ENCODE results near the gene CDK13.

Gene CDK13

DNA sequence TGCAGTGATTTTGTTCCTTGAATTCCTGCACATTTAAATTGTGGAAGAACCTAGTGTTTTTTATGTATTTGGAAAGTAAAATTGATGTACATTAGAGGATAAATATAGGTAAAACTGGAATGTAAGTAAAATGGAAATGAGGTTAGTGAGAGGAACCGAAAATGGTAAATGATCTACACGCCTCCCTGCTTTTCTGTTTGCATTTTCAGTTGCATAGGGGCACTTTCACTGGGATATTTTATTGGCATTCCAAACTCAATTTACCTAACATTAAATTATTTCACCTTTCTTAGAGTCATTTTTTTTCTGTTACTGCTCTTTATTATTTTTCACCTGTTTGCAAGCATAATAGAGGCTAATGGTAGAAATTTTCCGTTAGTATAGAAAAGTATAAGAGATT, 8.0 kb downstream of the CDK13 start:
- TF ChIP-seq, protein P1, sequence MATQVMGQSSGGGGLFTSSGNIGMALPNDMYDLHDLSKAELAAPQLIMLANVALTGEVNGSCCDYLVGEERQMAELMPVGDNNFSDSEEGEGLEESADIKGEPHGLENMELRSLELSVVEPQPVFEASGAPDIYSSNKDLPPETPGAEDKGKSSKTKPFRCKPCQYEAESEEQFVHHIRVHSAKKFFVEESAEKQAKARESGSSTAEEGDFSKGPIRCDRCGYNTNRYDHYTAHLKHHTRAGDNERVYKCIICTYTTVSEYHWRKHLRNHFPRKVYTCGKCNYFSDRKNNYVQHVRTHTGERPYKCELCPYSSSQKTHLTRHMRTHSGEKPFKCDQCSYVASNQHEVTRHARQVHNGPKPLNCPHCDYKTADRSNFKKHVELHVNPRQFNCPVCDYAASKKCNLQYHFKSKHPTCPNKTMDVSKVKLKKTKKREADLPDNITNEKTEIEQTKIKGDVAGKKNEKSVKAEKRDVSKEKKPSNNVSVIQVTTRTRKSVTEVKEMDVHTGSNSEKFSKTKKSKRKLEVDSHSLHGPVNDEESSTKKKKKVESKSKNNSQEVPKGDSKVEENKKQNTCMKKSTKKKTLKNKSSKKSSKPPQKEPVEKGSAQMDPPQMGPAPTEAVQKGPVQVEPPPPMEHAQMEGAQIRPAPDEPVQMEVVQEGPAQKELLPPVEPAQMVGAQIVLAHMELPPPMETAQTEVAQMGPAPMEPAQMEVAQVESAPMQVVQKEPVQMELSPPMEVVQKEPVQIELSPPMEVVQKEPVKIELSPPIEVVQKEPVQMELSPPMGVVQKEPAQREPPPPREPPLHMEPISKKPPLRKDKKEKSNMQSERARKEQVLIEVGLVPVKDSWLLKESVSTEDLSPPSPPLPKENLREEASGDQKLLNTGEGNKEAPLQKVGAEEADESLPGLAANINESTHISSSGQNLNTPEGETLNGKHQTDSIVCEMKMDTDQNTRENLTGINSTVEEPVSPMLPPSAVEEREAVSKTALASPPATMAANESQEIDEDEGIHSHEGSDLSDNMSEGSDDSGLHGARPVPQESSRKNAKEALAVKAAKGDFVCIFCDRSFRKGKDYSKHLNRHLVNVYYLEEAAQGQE (IDR thresholded peaks at IDR 0.05; ENCODE audit: low read depth): no peak
- TF ChIP-seq YY1 (IDR thresholded peaks at IDR 0.05; ENCODE audit: low read depth): no peak
- TF ChIP-seq TCF12 (IDR thresholded peaks at IDR 0.05; ENCODE audit: low read depth): no peak
- TF ChIP-seq CREB1 (IDR thresholded peaks at IDR 0.05; ENCODE audit: low read depth): no peak
- TF ChIP-seq, protein P2, sequence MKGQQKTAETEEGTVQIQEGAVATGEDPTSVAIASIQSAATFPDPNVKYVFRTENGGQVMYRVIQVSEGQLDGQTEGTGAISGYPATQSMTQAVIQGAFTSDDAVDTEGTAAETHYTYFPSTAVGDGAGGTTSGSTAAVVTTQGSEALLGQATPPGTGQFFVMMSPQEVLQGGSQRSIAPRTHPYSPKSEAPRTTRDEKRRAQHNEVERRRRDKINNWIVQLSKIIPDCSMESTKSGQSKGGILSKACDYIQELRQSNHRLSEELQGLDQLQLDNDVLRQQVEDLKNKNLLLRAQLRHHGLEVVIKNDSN (IDR thresholded peaks at IDR 0.05): no peak

GRCh38 chr7:39967406-39968161, 17.5 kb downstream of the CDK13 start:
- TF ChIP-seq, protein P1 (IDR thresholded peaks at IDR 0.05; ENCODE audit: low read depth): no peak
- TF ChIP-seq CREB1 (IDR thresholded peaks at IDR 0.05; ENCODE audit: low read depth): no peak
- TF ChIP-seq EGR1 (IDR thresholded peaks at IDR 0.05): no peak
- no peak for TF ChIP-seq ZBTB7A (IDR thresholded peaks at IDR 0.05; ENCODE audit: low read depth)
- no peak for TF ChIP-seq TEAD4 (IDR thresholded peaks at IDR 0.05)
- TF ChIP-seq, protein P2 (IDR thresholded peaks at IDR 0.05): no peak
- no peak for TF ChIP-seq CEBPB (IDR thresholded peaks at IDR 0.05)
- no peak for TF ChIP-seq YY1 (IDR thresholded peaks at IDR 0.05; ENCODE audit: low read depth)
- no peak for TF ChIP-seq FOXM1 (IDR thresholded peaks at IDR 0.05; ENCODE audit: borderline replicate concordance, low read depth)
- TF ChIP-seq, protein P3, sequence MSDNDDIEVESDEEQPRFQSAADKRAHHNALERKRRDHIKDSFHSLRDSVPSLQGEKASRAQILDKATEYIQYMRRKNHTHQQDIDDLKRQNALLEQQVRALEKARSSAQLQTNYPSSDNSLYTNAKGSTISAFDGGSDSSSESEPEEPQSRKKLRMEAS (IDR thresholded peaks at IDR 0.05): no peak
- TF ChIP-seq NFIC (IDR thresholded peaks at IDR 0.05): no peak
- no peak for TF ChIP-seq EP300 (IDR thresholded peaks at IDR 0.05; ENCODE audit: borderline replicate concordance)
- no peak for TF ChIP-seq TAF1 (IDR thresholded peaks at IDR 0.05; ENCODE audit: low read depth)
- TF ChIP-seq TCF12 (IDR thresholded peaks at IDR 0.05; ENCODE audit: low read depth): no peak
- no peak for TF ChIP-seq RAD21 (IDR thresholded peaks at IDR 0.05; ENCODE audit: low read depth)

- TF ChIP-seq YY1 (IDR thresholded peaks at IDR 0.05; ENCODE audit: low read depth) (no peak), TEAD4 (IDR thresholded peaks at IDR 0.05) (no peak), CEBPB (IDR thresholded peaks at IDR 0.05) (no peak), TAF1 (IDR thresholded peaks at IDR 0.05; ENCODE audit: low read depth) (no peak), EP300 (IDR thresholded peaks at IDR 0.05; ENCODE audit: borderline replicate concordance) (no peak)
- TF ChIP-seq, protein P2 (IDR thresholded peaks at IDR 0.05): no peak
Measured at GRCh38 chr7:39969431-39969830, 19.4 kb downstream of the CDK13 start.

DNA sequence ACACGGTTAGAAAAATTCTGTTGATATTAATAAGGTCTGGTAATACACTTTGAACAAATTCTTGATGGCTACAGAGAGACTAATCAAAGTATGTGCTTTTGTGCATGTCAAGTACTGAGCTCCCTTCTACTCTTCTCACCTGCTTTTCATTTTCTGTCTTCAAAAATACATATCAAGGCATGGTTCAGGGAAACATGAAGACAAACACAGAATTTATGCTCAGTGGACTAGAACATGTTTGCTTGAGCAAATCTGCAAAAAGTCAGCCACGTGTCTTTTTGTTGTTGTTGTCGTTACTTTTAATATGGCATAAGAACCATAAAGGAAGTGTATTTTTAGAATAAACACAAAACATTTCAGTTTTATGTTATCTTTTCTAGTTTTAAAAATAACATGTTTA, 21.9 kb downstream of the CDK13 start:
- TF ChIP-seq ZBTB7A (IDR thresholded peaks at IDR 0.05; ENCODE audit: low read depth) (no peak), TAF1 (IDR thresholded peaks at IDR 0.05; ENCODE audit: low read depth) (no peak), FOXM1 (IDR thresholded peaks at IDR 0.05; ENCODE audit: borderline replicate concordance, low read depth) (no peak), CREB1 (IDR thresholded peaks at IDR 0.05; ENCODE audit: low read depth) (no peak), TCF12 (IDR thresholded peaks at IDR 0.05; ENCODE audit: low read depth) (no peak), YY1 (IDR thresholded peaks at IDR 0.05; ENCODE audit: low read depth) (no peak), TEAD4 (IDR thresholded peaks at IDR 0.05) (no peak), RAD21 (IDR thresholded peaks at IDR 0.05; ENCODE audit: low read depth) (no peak), CEBPB (IDR thresholded peaks at IDR 0.05) (no peak), NFIC (IDR thresholded peaks at IDR 0.05) (no peak), EGR1 (IDR thresholded peaks at IDR 0.05) (no peak)
- TF ChIP-seq, protein P1 (IDR thresholded peaks at IDR 0.05; ENCODE audit: low read depth): no peak
- TF ChIP-seq, protein P3 (IDR thresholded peaks at IDR 0.05): no peak
- TF ChIP-seq, protein P2 (IDR thresholded peaks at IDR 0.05): no peak

All from Ishikawa (cell line).